Neural cell (in vitro differentiated cells): ENCODE data around the gene CFAP210. TPM values are rescaled to one million over a fixed set of nuclear protein-coding genes. Genes with fewer than 3 reads are reported as not detected.

ENCODE experiments used
- H2AFZ ChIP-seq: fragments of 200-600, 300-800 bp; sonication (generic), shearing (Covaris generic); 2 replicates; pipeline ENCODE4 v1.6.0; 2014; ENCODE audit warnings: low read depth, mild to moderate bottlenecking, antibody characterized with exemption, low read length, moderate library complexity
- H3F3A ChIP-seq: fragments of 200-600 bp; shearing (Covaris generic); 2 replicates; pipeline ENCODE4 v1.6.1; 2016; ENCODE audit warnings: mild to moderate bottlenecking, moderate library complexity, mixed read lengths, antibody characterized with exemption, low read length; ENCODE audit not compliant: insufficient read depth, poor library complexity, severe bottlenecking
- H3K27ac ChIP-seq: fragments of 200-600, 300-800 bp; sonication (generic), shearing (Covaris generic); 2 replicates; pipeline ENCODE4 v1.5.1; 2014; ENCODE audit warnings: mild to moderate bottlenecking, low read length, moderate library complexity
- H3K27me3 ChIP-seq: fragments of 300-800, 200-600 bp; sonication (generic), shearing (Covaris generic); 2 replicates; pipeline ENCODE4 v1.6.0; 2014; ENCODE audit warnings: mild to moderate bottlenecking, low read depth, low read length, moderate library complexity; ENCODE audit not compliant: insufficient read depth
- H3K36me3 ChIP-seq: fragments of 300-800, 200-600 bp; sonication (generic), shearing (Covaris generic); 2 replicates; pipeline ENCODE4 v1.5.1; 2014; ENCODE audit warnings: mild to moderate bottlenecking, antibody characterized with exemption, low read length, moderate library complexity; ENCODE audit not compliant: insufficient read depth
- H3K4me2 ChIP-seq: fragments of 300-800, 200-600 bp; sonication (generic), shearing (Covaris generic); 2 replicates; pipeline ENCODE4 v1.6.0; 2014; ENCODE audit warnings: mild to moderate bottlenecking, low read length
- H3K4me3 ChIP-seq: fragments of 300-800, 200-600 bp; sonication (generic), shearing (Covaris generic); 2 replicates; pipeline ENCODE4 v1.5.1; 2014; ENCODE audit warnings: mild to moderate bottlenecking, low read length, moderate library complexity
- H3K79me2 ChIP-seq: fragments of 200-600 bp; shearing (Covaris generic); replicated peaks from 2 replicates; pipeline ENCODE4 v1.6.0; 2014; ENCODE audit warnings: mild to moderate bottlenecking, low read length, moderate library complexity; ENCODE audit not compliant: insufficient read depth
- H3K9ac ChIP-seq: fragments of 300-800, 200-600 bp; sonication (generic), shearing (Covaris generic); 2 replicates; pipeline ENCODE4 v1.6.1; 2016; ENCODE audit warnings: mild to moderate bottlenecking, low read length, mixed read lengths
- H3K9me2 ChIP-seq: fragments of 200-600 bp; shearing (Covaris generic); 2 replicates; pipeline ENCODE4 v1.6.1; 2016; ENCODE audit warnings: mild to moderate bottlenecking, low read length, mixed read lengths; ENCODE audit not compliant: insufficient read depth
- H3K9me3 ChIP-seq: fragments of 200-600, 300-800 bp; sonication (generic), shearing (Covaris generic); 2 replicates; pipeline ENCODE4 v1.6.1; 2016; ENCODE audit warnings: mild to moderate bottlenecking, mixed run types, low read length, moderate library complexity, mixed read lengths
- H4K20me1 ChIP-seq: fragments of 200-600 bp; shearing (Covaris generic); 2 replicates; pipeline ENCODE4 v1.6.1; 2016; ENCODE audit warnings: mild to moderate bottlenecking, mixed run types; ENCODE audit not compliant: insufficient read depth
- CTCF ChIP-seq: fragments of 450-650 bp; IDR thresholded peaks from 2 replicates; pipeline ENCODE4 v1.5.1; 2014; ENCODE audit warnings: antibody characterized with exemption, mild to moderate bottlenecking, moderate library complexity; ENCODE audit not compliant: poor library complexity, severe bottlenecking
- EP300 ChIP-seq: fragments of 450-650 bp; conservative IDR thresholded peaks from 2 replicates; pipeline ENCODE4 v1.6.1; 2014; ENCODE audit warnings: antibody characterized with exemption, mild to moderate bottlenecking, moderate library complexity; ENCODE audit not compliant: poor library complexity, severe bottlenecking
- EZH2 ChIP-seq: fragments of 200-600, 300-800 bp; shearing (Covaris generic), sonication (generic); IDR thresholded peaks from 2 replicates; pipeline ENCODE4 v1.6.1; 2014; ENCODE audit warnings: antibody characterized with exemption, low read length, borderline replicate concordance, mild to moderate bottlenecking; ENCODE audit not compliant: insufficient read depth, poor library complexity, severe bottlenecking
- MXI1 ChIP-seq: fragments of 450-650 bp; conservative IDR thresholded peaks from 2 replicates; pipeline ENCODE4 v1.6.1; 2014; ENCODE audit warnings: antibody characterized with exemption, mild to moderate bottlenecking; ENCODE audit not compliant: poor library complexity, severe bottlenecking
- POLR2AphosphoS5 ChIP-seq: IDR thresholded peaks from 2 replicates; pipeline ENCODE4 v1.6.1; 2012
- RAD21 ChIP-seq: fragments of 450-650 bp; conservative IDR thresholded peaks from 2 replicates; pipeline ENCODE4 v1.6.1; 2014; ENCODE audit warnings: antibody characterized with exemption, mild to moderate bottlenecking, moderate library complexity
- REST ChIP-seq: IDR thresholded peaks from 2 replicates; pipeline ENCODE4 v1.6.1; 2012; ENCODE audit warnings: borderline replicate concordance
- SMC3 ChIP-seq: fragments of 450-650 bp; conservative IDR thresholded peaks from 2 replicates; pipeline ENCODE4 v1.6.1; 2014; ENCODE audit warnings: antibody characterized with exemption, mild to moderate bottlenecking, moderate library complexity; ENCODE audit not compliant: poor library complexity
- TAF1 ChIP-seq: IDR thresholded peaks from 2 replicates; pipeline ENCODE4 v1.6.1; 2012; ENCODE audit warnings: low read depth
- polyA plus RNA-seq: library from polyadenylated mRNA; depleted of rRNA; stranded (reverse); fragments of >200 nt; gene quantifications from 2 replicates; pipeline ENCODE4 v1.2.3, GENCODE V29; 2014

Gene CFAP210
- polyA plus RNA-seq, 1 donor from 2014 or later: 0.20 TPM

GRCh38 chr2:169716238-169716886 lies 22.2 kb upstream of the CFAP210 start:
- H3K9ac ChIP-seq: no peak overlapping the region
- H3K4me2 ChIP-seq: no peak overlapping the region
- H3F3A ChIP-seq: no peaks in the 10 kb centered on the region
- H4K20me1 ChIP-seq: no peaks in the 10 kb centered on the region
- no peaks in the 10 kb centered on the region for H3K27me3 ChIP-seq
- TF ChIP-seq RAD21: no peak
- no peak for TF ChIP-seq EP300
- no peak for TF ChIP-seq POLR2AphosphoS5
- TF ChIP-seq CTCF: no peak
- TF ChIP-seq SMC3: no peak
- no peak for TF ChIP-seq REST
- TF ChIP-seq EZH2: no peak
- no peak for TF ChIP-seq TAF1
- H3K4me3 ChIP-seq: no peak overlapping the region
- H3K9me2 ChIP-seq: no peaks in the 10 kb centered on the region
- no peak overlapping the region for H2AFZ ChIP-seq
- no peaks in the 10 kb centered on the region for H3K79me2 ChIP-seq
- H3K27ac ChIP-seq: no peak overlapping the region
- H3K36me3 ChIP-seq: no peaks in the 10 kb centered on the region
- no peaks in the 10 kb centered on the region for H3K9me3 ChIP-seq

- no peak for TF ChIP-seq EZH2
- TF ChIP-seq SMC3: no peak
- TF ChIP-seq MXI1: no peak
- TF ChIP-seq RAD21: no peak
- no peak for TF ChIP-seq TAF1
- no peak overlapping the region for H3K9ac ChIP-seq
- H2AFZ ChIP-seq: no peak overlapping the region
- H3K27ac ChIP-seq: no peak overlapping the region
- H3K79me2 ChIP-seq: no peaks in the 10 kb centered on the region
- no peaks in the 10 kb centered on the region for H3K9me3 ChIP-seq
- H3K4me3 ChIP-seq: no peak overlapping the region
- H3K9me2 ChIP-seq: no peaks in the 10 kb centered on the region
- H3F3A ChIP-seq: no peaks in the 10 kb centered on the region
- no peaks in the 10 kb centered on the region for H4K20me1 ChIP-seq
- no peaks in the 10 kb centered on the region for H3K27me3 ChIP-seq
- H3K4me2 ChIP-seq: no peak overlapping the region
- H3K36me3 ChIP-seq: no peaks in the 10 kb centered on the region
These were observed 21.4 kb upstream of the CFAP210 start for GRCh38 chr2:169715379-169716237.
